HEK293 (cell line): ENCODE results near the gene SMIM22.
A peak's percentile ranks its signal among the peaks of the same experiment; 100 is the strongest.

Source experiments
- CTCF ChIA-PET: fragments of 350-600 bp; formaldehyde crosslinking; extraction: SDS; loops from one replicate; lab custom pipeline; 2021; ENCODE audit warnings: antibody characterized with exemption; lab: Yijun Ruan, JAX
- POLR2A ChIA-PET: fragments of 300-600 bp; formaldehyde crosslinking; extraction: SDS; loops from one replicate; lab custom pipeline; 2020; ENCODE audit warnings: antibody characterized with exemption, inconsistent platforms; lab: Yijun Ruan, JAX
- H3K27ac ChIP-seq: fragments of 200-500 bp; sonication (Bioruptor generic); 2 replicates; pipeline ENCODE4 v1.5.1; 2014; ENCODE audit warnings: low read depth, low read length, control low read depth, inconsistent platforms; ENCODE audit errors: extremely low read depth
- H3K36me3 ChIP-seq, 2 experiments: fragments of 200-500 bp in 1 of 2; sonication (Bioruptor generic) in 1 of 2; 1 replicate in 1 of 2; 2 replicates in 1 of 2; pipeline ENCODE4 v1.5.1; 2014 to 2017; ENCODE audit warnings: inconsistent platforms in 2 of 2, low read length in 2 of 2; ENCODE audit not compliant: control insufficient read depth in 2 of 2, insufficient read depth in 1 of 2
- H3K4me1 ChIP-seq: fragments of 200-500 bp; sonication (Bioruptor generic); 2 replicates; pipeline ENCODE4 v1.5.1; 2014; ENCODE audit warnings: mild to moderate bottlenecking, low read length, inconsistent platforms; ENCODE audit not compliant: control insufficient read depth, insufficient read depth
- H3K4me3 ChIP-seq: 2 replicates; pipeline ENCODE4 v1.5.1; 2011; ENCODE audit warnings: low read depth, mild to moderate bottlenecking, control low read depth, low read length, moderate library complexity
- H3K9me3 ChIP-seq: fragments of 200-500 bp; sonication (Bioruptor generic); 2 replicates; pipeline ENCODE4 v1.5.1; 2014; ENCODE audit warnings: low read depth, low read length, inconsistent platforms; ENCODE audit not compliant: control insufficient read depth, insufficient read depth
- EGR2 ChIP-seq: fragments of 450-650 bp; formaldehyde crosslinking; IDR thresholded peaks from 2 replicates; pipeline ENCODE4 v1.5.1; 2016; ENCODE audit warnings: low read depth, missing biosample characterization, missing genetic modification characterization
- GLI4 ChIP-seq: fragments of 450-650 bp; formaldehyde crosslinking; IDR thresholded peaks from 2 replicates; pipeline ENCODE4 v1.5.1; 2016; ENCODE audit warnings: missing biosample characterization, missing genetic modification characterization
- GLIS2 ChIP-seq: fragments of 450-650 bp; formaldehyde crosslinking; IDR thresholded peaks from 2 replicates; pipeline ENCODE4 v1.5.1; 2016; ENCODE audit warnings: missing biosample characterization, missing genetic modification characterization
- KLF16 ChIP-seq: fragments of 450-650 bp; formaldehyde crosslinking; IDR thresholded peaks from 2 replicates; pipeline ENCODE4 v1.5.1; 2017; ENCODE audit warnings: missing biosample characterization, missing genetic modification characterization
- TCF7L2 ChIP-seq: IDR thresholded peaks from 2 replicates; pipeline ENCODE4 v1.6.1; 2011; ENCODE audit warnings: low read depth, mild to moderate bottlenecking, inconsistent platforms, low read length, moderate library complexity, borderline replicate concordance
- ZBTB26 ChIP-seq: fragments of 450-650 bp; formaldehyde crosslinking; optimal IDR thresholded peaks from 2 replicates; pipeline ENCODE3; 2016; ENCODE audit warnings: missing biosample characterization, mild to moderate bottlenecking, missing genetic modification characterization
- ZFHX2 ChIP-seq: fragments of 450-650 bp; formaldehyde crosslinking; conservative IDR thresholded peaks from 2 replicates; pipeline ENCODE4 v1.5.1; 2016; ENCODE audit warnings: missing biosample characterization, missing genetic modification characterization
- ZNF248 ChIP-seq: fragments of 450-650 bp; formaldehyde crosslinking; IDR thresholded peaks from 2 replicates; pipeline ENCODE4 v1.5.1; 2017; ENCODE audit warnings: missing biosample characterization, missing genetic modification characterization
- ZNF366 ChIP-seq: fragments of 450-650 bp; formaldehyde crosslinking; conservative IDR thresholded peaks from 2 replicates; pipeline ENCODE4 v1.5.1; 2016; ENCODE audit warnings: missing biosample characterization, missing genetic modification characterization
- ZNF391 ChIP-seq: fragments of 450-650 bp; formaldehyde crosslinking; IDR thresholded peaks from 2 replicates; pipeline ENCODE4 v1.5.1; 2016; ENCODE audit warnings: low read depth, missing biosample characterization, missing genetic modification characterization, borderline replicate concordance
- ZNF514 ChIP-seq: fragments of 450-650 bp; formaldehyde crosslinking; IDR thresholded peaks from 2 replicates; pipeline ENCODE4 v1.5.1; 2016; ENCODE audit warnings: missing biosample characterization, missing genetic modification characterization
- ZNF521 ChIP-seq: fragments of 450-650 bp; formaldehyde crosslinking; IDR thresholded peaks from 2 replicates; pipeline ENCODE4 v1.5.1; 2017; ENCODE audit warnings: missing biosample characterization, mild to moderate bottlenecking, missing genetic modification characterization
- ZNF548 ChIP-seq: fragments of 450-650 bp; formaldehyde crosslinking; IDR thresholded peaks from 2 replicates; pipeline ENCODE4 v1.5.1; 2016; ENCODE audit warnings: missing biosample characterization, missing genetic modification characterization
- ZNF585B ChIP-seq: fragments of 450-650 bp; formaldehyde crosslinking; IDR thresholded peaks from 2 replicates; pipeline ENCODE4 v1.5.1; 2016; ENCODE audit warnings: missing biosample characterization, missing genetic modification characterization
- ZNF670 ChIP-seq: fragments of 450-650 bp; formaldehyde crosslinking; IDR thresholded peaks from 2 replicates; pipeline ENCODE4 v1.5.1; 2016; ENCODE audit warnings: missing biosample characterization, missing genetic modification characterization, low read depth
- ZSCAN16 ChIP-seq: fragments of 450-650 bp; formaldehyde crosslinking; IDR thresholded peaks from 2 replicates; pipeline ENCODE4 v1.5.1; 2016; ENCODE audit warnings: missing biosample characterization, missing genetic modification characterization
- TF ChIP-seq, protein P1 (sequence below): fragments of 450-650 bp; formaldehyde crosslinking; IDR thresholded peaks from 2 replicates; pipeline ENCODE4 v1.5.1; 2016; ENCODE audit warnings: missing biosample characterization, missing genetic modification characterization
- TF ChIP-seq, protein P2 (sequence below): fragments of 450-650 bp; formaldehyde crosslinking; IDR thresholded peaks from 2 replicates; pipeline ENCODE4 v1.5.1; 2016; ENCODE audit warnings: missing biosample characterization, missing genetic modification characterization
- TF ChIP-seq, protein P3 (sequence below): fragments of 450-650 bp; formaldehyde crosslinking; IDR thresholded peaks from 2 replicates; pipeline ENCODE4 v1.5.1; 2016; ENCODE audit warnings: missing biosample characterization, missing genetic modification characterization
- TF ChIP-seq, protein P4 (sequence below): fragments of 450-650 bp; formaldehyde crosslinking; IDR thresholded peaks from 2 replicates; pipeline ENCODE4 v1.5.1; 2016; ENCODE audit warnings: missing biosample characterization, missing genetic modification characterization, borderline replicate concordance

The SMIM22 gene

GRCh38 chr16:4772351-4772750 is 22.8 kb upstream of the SMIM22 start:
- Histone ChIP-seq H3K27ac (no peak overlapping the region), H3K4me1 (no peaks in the 10 kb centered on the region), H3K4me3 (no peak overlapping the region), H3K9me3 (no peaks in the 10 kb centered on the region), H3K36me3 (no peaks in the 10 kb centered on the region)
- TF ChIP-seq ZNF585B (tag by site-specific recombination) (no peak), ZNF548 (no peak), ZNF366 (no peak), ZNF521 (tag by site-specific recombination) (no peak), KLF16 (tag by site-specific recombination) (no peak), ZSCAN16 (no peak)
- TF ChIP-seq, protein P1, sequence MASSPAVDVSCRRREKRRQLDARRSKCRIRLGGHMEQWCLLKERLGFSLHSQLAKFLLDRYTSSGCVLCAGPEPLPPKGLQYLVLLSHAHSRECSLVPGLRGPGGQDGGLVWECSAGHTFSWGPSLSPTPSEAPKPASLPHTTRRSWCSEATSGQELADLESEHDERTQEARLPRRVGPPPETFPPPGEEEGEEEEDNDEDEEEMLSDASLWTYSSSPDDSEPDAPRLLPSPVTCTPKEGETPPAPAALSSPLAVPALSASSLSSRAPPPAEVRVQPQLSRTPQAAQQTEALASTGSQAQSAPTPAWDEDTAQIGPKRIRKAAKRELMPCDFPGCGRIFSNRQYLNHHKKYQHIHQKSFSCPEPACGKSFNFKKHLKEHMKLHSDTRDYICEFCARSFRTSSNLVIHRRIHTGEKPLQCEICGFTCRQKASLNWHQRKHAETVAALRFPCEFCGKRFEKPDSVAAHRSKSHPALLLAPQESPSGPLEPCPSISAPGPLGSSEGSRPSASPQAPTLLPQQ = no peak
- CTCF ChIA-PET = interaction anchor here (0.6 kb wide), 1 partner anchor 30 kb away, joined by 3 read pairs; no protein-coding TSS in a partner anchor
- POLR2A ChIA-PET = interaction anchor here (0.7 kb wide), 1 partner anchor 165 kb away, joined by 5 read pairs; the partner anchor contains the start of gene PPL

DNA sequence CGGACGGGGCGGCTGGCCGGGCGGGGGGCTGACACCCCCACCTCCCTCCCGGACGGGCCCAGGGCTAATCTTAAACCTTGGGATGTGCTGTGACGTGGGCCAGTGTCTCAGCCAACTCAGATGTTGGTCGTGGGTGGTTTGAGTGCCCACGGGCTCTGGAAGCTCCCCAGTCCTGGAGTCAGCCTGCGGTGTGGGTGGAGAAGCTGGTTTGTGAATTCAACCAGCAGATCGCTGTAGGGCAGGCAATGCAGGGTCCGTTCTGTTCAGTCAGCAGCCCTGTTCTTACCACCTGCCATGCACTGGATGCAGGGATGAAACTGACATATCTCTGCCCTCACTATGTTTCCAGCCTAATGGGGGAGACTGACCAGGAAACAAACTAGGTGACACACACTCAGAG is 20.2 kb upstream of the SMIM22 start:
- TF ChIP-seq, protein P2, sequence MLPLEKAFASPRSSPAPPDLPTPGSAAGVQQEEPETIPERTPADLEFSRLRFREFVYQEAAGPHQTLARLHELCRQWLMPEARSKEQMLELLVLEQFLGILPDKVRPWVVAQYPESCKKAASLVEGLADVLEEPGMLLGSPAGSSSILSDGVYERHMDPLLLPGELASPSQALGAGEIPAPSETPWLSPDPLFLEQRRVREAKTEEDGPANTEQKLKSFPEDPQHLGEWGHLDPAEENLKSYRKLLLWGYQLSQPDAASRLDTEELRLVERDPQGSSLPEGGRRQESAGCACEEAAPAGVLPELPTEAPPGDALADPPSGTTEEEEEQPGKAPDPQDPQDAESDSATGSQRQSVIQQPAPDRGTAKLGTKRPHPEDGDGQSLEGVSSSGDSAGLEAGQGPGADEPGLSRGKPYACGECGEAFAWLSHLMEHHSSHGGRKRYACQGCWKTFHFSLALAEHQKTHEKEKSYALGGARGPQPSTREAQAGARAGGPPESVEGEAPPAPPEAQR = no peak
- TF ChIP-seq EGR2 (peak; percentile 85), ZFHX2 (peak; percentile 89)
- TF ChIP-seq, protein P3, sequence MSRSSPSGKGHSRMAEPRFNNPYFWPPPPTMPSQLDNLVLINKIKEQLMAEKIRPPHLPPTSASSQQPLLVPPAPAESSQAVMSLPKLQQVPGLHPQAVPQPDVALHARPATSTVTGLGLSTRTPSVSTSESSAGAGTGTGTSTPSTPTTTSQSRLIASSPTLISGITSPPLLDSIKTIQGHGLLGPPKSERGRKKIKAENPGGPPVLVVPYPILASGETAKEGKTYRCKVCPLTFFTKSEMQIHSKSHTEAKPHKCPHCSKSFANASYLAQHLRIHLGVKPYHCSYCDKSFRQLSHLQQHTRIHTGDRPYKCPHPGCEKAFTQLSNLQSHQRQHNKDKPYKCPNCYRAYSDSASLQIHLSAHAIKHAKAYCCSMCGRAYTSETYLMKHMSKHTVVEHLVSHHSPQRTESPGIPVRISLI (tag by site-specific recombination) = no peak
- TF ChIP-seq, protein P4, sequence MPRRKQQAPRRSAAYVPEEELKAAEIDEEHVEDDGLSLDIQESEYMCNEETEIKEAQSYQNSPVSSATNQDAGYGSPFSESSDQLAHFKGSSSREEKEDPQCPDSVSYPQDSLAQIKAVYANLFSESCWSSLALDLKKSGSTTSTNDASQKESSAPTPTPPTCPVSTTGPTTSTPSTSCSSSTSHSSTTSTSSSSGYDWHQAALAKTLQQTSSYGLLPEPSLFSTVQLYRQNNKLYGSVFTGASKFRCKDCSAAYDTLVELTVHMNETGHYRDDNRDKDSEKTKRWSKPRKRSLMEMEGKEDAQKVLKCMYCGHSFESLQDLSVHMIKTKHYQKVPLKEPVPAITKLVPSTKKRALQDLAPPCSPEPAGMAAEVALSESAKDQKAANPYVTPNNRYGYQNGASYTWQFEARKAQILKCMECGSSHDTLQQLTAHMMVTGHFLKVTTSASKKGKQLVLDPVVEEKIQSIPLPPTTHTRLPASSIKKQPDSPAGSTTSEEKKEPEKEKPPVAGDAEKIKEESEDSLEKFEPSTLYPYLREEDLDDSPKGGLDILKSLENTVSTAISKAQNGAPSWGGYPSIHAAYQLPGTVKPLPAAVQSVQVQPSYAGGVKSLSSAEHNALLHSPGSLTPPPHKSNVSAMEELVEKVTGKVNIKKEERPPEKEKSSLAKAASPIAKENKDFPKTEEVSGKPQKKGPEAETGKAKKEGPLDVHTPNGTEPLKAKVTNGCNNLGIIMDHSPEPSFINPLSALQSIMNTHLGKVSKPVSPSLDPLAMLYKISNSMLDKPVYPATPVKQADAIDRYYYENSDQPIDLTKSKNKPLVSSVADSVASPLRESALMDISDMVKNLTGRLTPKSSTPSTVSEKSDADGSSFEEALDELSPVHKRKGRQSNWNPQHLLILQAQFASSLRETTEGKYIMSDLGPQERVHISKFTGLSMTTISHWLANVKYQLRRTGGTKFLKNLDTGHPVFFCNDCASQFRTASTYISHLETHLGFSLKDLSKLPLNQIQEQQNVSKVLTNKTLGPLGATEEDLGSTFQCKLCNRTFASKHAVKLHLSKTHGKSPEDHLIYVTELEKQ (tag by site-specific recombination) = no peak
- Histone ChIP-seq H3K9me3 (no peaks in the 10 kb centered on the region), H3K4me3 (no peak overlapping the region), H3K27ac (no peak overlapping the region), H3K4me1 (no peaks in the 10 kb centered on the region; the same call in 1 of the 2 replicates), H3K36me3 (no peaks in the 10 kb centered on the region)
- ChIA-PET POLR2A (no interaction called here), CTCF (no interaction called here)

GRCh38 chr16:4776141-4776705 is 18.9 kb upstream of the SMIM22 start:
- Histone ChIP-seq H3K4me3 (no peak overlapping the region), H3K36me3 (no peaks in the 10 kb centered on the region), H3K27ac (no peak overlapping the region), H3K9me3 (no peaks in the 10 kb centered on the region), H3K4me1 (peaks cover 2% of the 10 kb centered on the region; the same call in 1 of the 2 replicates)
- CTCF ChIA-PET = no interaction called here
- POLR2A ChIA-PET = no interaction called here
- no peak for TF ChIP-seq ZNF391 (tag by site-specific recombination)
- no peak for TF ChIP-seq GLIS2 (tag by site-specific recombination)
- no peak for TF ChIP-seq ZNF670 (tag by site-specific recombination)
- no peak for TF ChIP-seq ZNF248 (tag by site-specific recombination)
- no peak for TF ChIP-seq ZNF514 (tag by site-specific recombination)
- TF ChIP-seq TCF7L2 = no peak
- TF ChIP-seq, protein P1 = no peak
- no peak for TF ChIP-seq GLI4 (tag by site-specific recombination)
- no peak for TF ChIP-seq ZBTB26 (tag by site-specific recombination)
